Neural progenitor cell (in vitro differentiated cells): ENCODE data around the gene NOTCH1. TPM values are rescaled to one million over a fixed set of nuclear protein-coding genes. Genes with fewer than 3 reads are reported as not detected.
"Not testable (repeated sequence)": the region's sequence is repeated elsewhere in the genome, so short reads cannot be mapped to it uniquely, and the experiment has no call there.

Experiments
- DNase-seq: peaks from one replicate; pipeline ENCODE4 v3.0.0-alpha.2; 2016; ENCODE audit warnings: low spot score
- H2AFZ ChIP-seq: fragments of 200-600 bp; sonication (generic); replicated peaks from 2 replicates; pipeline ENCODE4 v1.6.1; 2016; ENCODE audit warnings: antibody characterized with exemption
- H3F3A ChIP-seq: fragments of 200-600 bp; sonication (generic); 2 replicates; pipeline ENCODE4 v1.6.1; 2016; ENCODE audit warnings: antibody characterized with exemption, low read depth
- H3K27ac ChIP-seq: fragments of 200-600 bp; sonication (generic); 2 replicates; pipeline ENCODE4 v1.5.1; 2016; ENCODE audit warnings: mild to moderate bottlenecking
- H3K27me3 ChIP-seq: fragments of 200-600 bp; sonication (generic); 2 replicates; pipeline ENCODE4 v1.6.1; 2016; ENCODE audit warnings: mild to moderate bottlenecking, moderate library complexity
- H3K36me3 ChIP-seq: fragments of 200-600 bp; sonication (generic); 2 replicates; pipeline ENCODE4 v1.5.1; 2016
- H3K4me1 ChIP-seq: fragments of 200-600 bp; sonication (generic); 2 replicates; pipeline ENCODE4 v1.6.1; 2016; ENCODE audit warnings: mixed run types
- H3K4me2 ChIP-seq: fragments of 200-600 bp; sonication (generic); 2 replicates; pipeline ENCODE4 v1.6.1; 2016
- H3K4me3 ChIP-seq: fragments of 200-600 bp; sonication (generic); 2 replicates; pipeline ENCODE4 v1.5.1; 2016
- H3K79me2 ChIP-seq: fragments of 200-600 bp; sonication (generic); 2 replicates; pipeline ENCODE4 v1.6.1; 2016; ENCODE audit warnings: low read depth
- H3K9ac ChIP-seq: fragments of 200-600 bp; sonication (generic); 2 replicates; pipeline ENCODE4 v1.6.1; 2016
- H3K9me3 ChIP-seq: fragments of 200-600 bp; sonication (generic); 2 replicates; pipeline ENCODE4 v1.5.1; 2016; ENCODE audit warnings: low read depth
- H4K20me1 ChIP-seq: fragments of 200-600 bp; sonication (generic); 2 replicates; pipeline ENCODE4 v1.6.1; 2016; ENCODE audit warnings: low read depth
- H3K27ac Mint-ChIP-seq: 3 replicates; pipeline ENCODE4 v1.8.0; 2021; ENCODE audit warnings: mixed read lengths
- H3K27me3 Mint-ChIP-seq: 2 replicates; pipeline ENCODE4 v1.8.0; 2022; ENCODE audit warnings: low read depth, mild to moderate bottlenecking, inconsistent platforms, moderate library complexity, mixed read lengths; ENCODE audit not compliant: insufficient read depth
- H3K36me3 Mint-ChIP-seq: 3 replicates; pipeline ENCODE4 v1.8.0; 2021; ENCODE audit warnings: mixed read lengths
- H3K4me1 Mint-ChIP-seq: 3 replicates; pipeline ENCODE4 v1.8.0; 2021; ENCODE audit warnings: mixed read lengths
- H3K4me3 Mint-ChIP-seq: 3 replicates; pipeline ENCODE4 v1.8.0; 2021; ENCODE audit warnings: mild to moderate bottlenecking, moderate library complexity, mixed read lengths
- H3K9me3 Mint-ChIP-seq: 3 replicates; pipeline ENCODE4 v1.8.0; 2020; ENCODE audit warnings: mixed read lengths
- CTCF ChIP-seq: fragments of 200-600 bp; sonication (generic); IDR thresholded peaks from 2 replicates; pipeline ENCODE4 v1.5.1; 2017; ENCODE audit warnings: antibody characterized with exemption, mild to moderate bottlenecking
- EZH2 ChIP-seq: fragments of 200-600 bp; sonication (generic); IDR thresholded peaks from 2 replicates; pipeline ENCODE4 v1.6.1; 2017; ENCODE audit warnings: antibody characterized with exemption, mild to moderate bottlenecking, moderate library complexity
- EZH2phosphoT487 ChIP-seq: fragments of 200-600 bp; sonication (generic); IDR thresholded peaks from 2 replicates; pipeline ENCODE4 v1.6.1; 2017; ENCODE audit warnings: antibody characterized with exemption
- total RNA-seq: library from RNA; depleted of rRNA; stranded (reverse); fragments of >200 nt; gene quantifications from 2 replicates; pipeline ENCODE4 v1.2.3, GENCODE V29; 2015; ENCODE audit warnings: low replicate concordance

The NOTCH1 gene
- total RNA-seq, 1 donor from 2014 or later: 11.7 TPM

GRCh38 chr9:136581614-136582447, 36.0 kb upstream of the NOTCH1 start:
- Mint-ChIP-seq H3K27ac (no peak overlapping the region), H3K4me1 (peaks cover 25% of the 10 kb centered on the region), H3K4me3 (no peak overlapping the region), H3K9me3 (no peaks in the 10 kb centered on the region), H3K36me3 (no peaks in the 10 kb centered on the region), H3K27me3 (peaks cover 9% of the 10 kb centered on the region)
- H3K4me3 ChIP-seq: no peak overlapping the region
- H3K36me3 ChIP-seq: no peaks in the 10 kb centered on the region
- H3K4me1 ChIP-seq: peaks cover 45% of the 10 kb centered on the region
- no peak overlapping the region for H3K4me2 ChIP-seq
- no peak overlapping the region for H2AFZ ChIP-seq
- TF ChIP-seq EZH2phosphoT487: no peak
- no peak for TF ChIP-seq EZH2
- no peak for TF ChIP-seq CTCF
- no peaks in the 10 kb centered on the region for H3K27me3 ChIP-seq
- no peak overlapping the region for H3K9ac ChIP-seq
- no peak overlapping the region for H3K27ac ChIP-seq
- H4K20me1 ChIP-seq: no peaks in the 10 kb centered on the region
- no peaks in the 10 kb centered on the region for H3K9me3 ChIP-seq
- DNase-seq: no peak
- H3K79me2 ChIP-seq: no peaks in the 10 kb centered on the region
- H3F3A ChIP-seq: peaks cover 52% of the 10 kb centered on the region

- H3K27ac Mint-ChIP-seq, H3K4me3 ChIP-seq, H3K4me2 ChIP-seq, H3K27me3 Mint-ChIP-seq, DNase-seq, H3K36me3 ChIP-seq, H2AFZ ChIP-seq, H3K9me3 Mint-ChIP-seq, H3K27ac ChIP-seq, H3K9ac ChIP-seq, H4K20me1 ChIP-seq, H3K27me3 ChIP-seq, H3K9me3 ChIP-seq, H3K4me3 Mint-ChIP-seq, H3K79me2 ChIP-seq, H3K36me3 Mint-ChIP-seq: not testable (repeated sequence)
- peaks cover 20% of the 10 kb centered on the region for H3K4me1 Mint-ChIP-seq
- Histone ChIP-seq H3F3A (peaks cover 34% of the 10 kb centered on the region), H3K4me1 (peaks cover 31% of the 10 kb centered on the region)
Measured at GRCh38 chr9:136579650-136580219, 33.9 kb upstream of the NOTCH1 start.

GRCh38 chr9:136578915-136579649, 33.2 kb upstream of the NOTCH1 start:
- Histone ChIP-seq H3K27me3 (no peaks in the 10 kb centered on the region), H4K20me1 (no peaks in the 10 kb centered on the region), H3K9ac (no peak overlapping the region), H3K36me3 (no peaks in the 10 kb centered on the region), H3K27ac (no peak overlapping the region), H3F3A (peaks cover 35% of the 10 kb centered on the region), H3K4me3 (no peak overlapping the region), H3K79me2 (no peaks in the 10 kb centered on the region), H3K4me2 (no peak overlapping the region), H3K4me1 (peaks cover 27% of the 10 kb centered on the region), H3K9me3 (no peaks in the 10 kb centered on the region), H2AFZ (no peak overlapping the region)
- Mint-ChIP-seq H3K36me3 (no peaks in the 10 kb centered on the region), H3K4me3 (no peak overlapping the region), H3K27ac (no peak overlapping the region), H3K9me3 (no peaks in the 10 kb centered on the region), H3K27me3 (peaks cover 10% of the 10 kb centered on the region), H3K4me1 (peaks cover 23% of the 10 kb centered on the region)
- TF ChIP-seq CTCF (no peak), EZH2 (no peak), EZH2phosphoT487 (no peak)
- DNase-seq: no peak

GRCh38 chr9:136578626-136578914, 32.7 kb upstream of the NOTCH1 start:
- H3K4me3 ChIP-seq: no peak overlapping the region
- Mint-ChIP-seq H3K4me3 (no peak overlapping the region), H3K36me3 (no peaks in the 10 kb centered on the region), H3K27ac (peak overlapping the region; percentile 83), H3K4me1 (peaks cover 25% of the 10 kb centered on the region), H3K9me3 (no peaks in the 10 kb centered on the region), H3K27me3 (peaks cover 10% of the 10 kb centered on the region)
- no peak overlapping the region for H2AFZ ChIP-seq
- TF ChIP-seq EZH2 (no peak), EZH2phosphoT487 (no peak), CTCF (no peak)
- H3K9ac ChIP-seq: no peak overlapping the region
- H4K20me1 ChIP-seq: no peaks in the 10 kb centered on the region
- H3K27me3 ChIP-seq: no peaks in the 10 kb centered on the region
- DNase-seq: no peak
- no peak overlapping the region for H3K4me2 ChIP-seq
- peaks cover 22% of the 10 kb centered on the region for H3K4me1 ChIP-seq
- H3K9me3 ChIP-seq: no peaks in the 10 kb centered on the region
- H3F3A ChIP-seq: peaks cover 39% of the 10 kb centered on the region
- no peaks in the 10 kb centered on the region for H3K79me2 ChIP-seq
- no peak overlapping the region for H3K27ac ChIP-seq
- no peaks in the 10 kb centered on the region for H3K36me3 ChIP-seq
